GM12878 (cell line): ENCODE measurements around the gene ARID3A. TPM values are rescaled to one million over a fixed set of nuclear protein-coding genes. Genes with fewer than 3 reads are reported as not detected.

ENCODE experiments used
- BCLAF1 ChIP-seq: fragments of 450-650 bp; IDR thresholded peaks from 2 replicates; pipeline ENCODE4 v1.6.1; 2017; ENCODE audit warnings: antibody characterized with exemption, mild to moderate bottlenecking, moderate library complexity
- CBX5 ChIP-seq: sonication (generic); IDR thresholded peaks from 2 replicates; pipeline ENCODE4 v1.6.1; 2016; ENCODE audit warnings: low read depth, moderate library complexity, mild to moderate bottlenecking, inconsistent platforms
- CREM ChIP-seq: IDR thresholded peaks from 2 replicates; pipeline ENCODE4 v1.6.1; 2014; ENCODE audit warnings: antibody characterized with exemption, low read depth
- POU2F2 ChIP-seq: IDR thresholded peaks from 3 replicates; pipeline ENCODE4 v1.6.1; 2011; ENCODE audit warnings: low read depth, mild to moderate bottlenecking, low read length, borderline replicate concordance
- SRF ChIP-seq, 2 experiments: IDR thresholded peaks; 2 replicates each; pipeline ENCODE4 v1.6.1; 2011; ENCODE audit warnings: low read depth in 2 of 2, low read length in 2 of 2, mild to moderate bottlenecking in 1 of 2, moderate library complexity in 1 of 2
- SUPT20H ChIP-seq: IDR thresholded peaks from 2 replicates; pipeline ENCODE4 v1.6.1; 2011; ENCODE audit warnings: low read depth, mild to moderate bottlenecking, low read length, moderate library complexity, borderline replicate concordance; ENCODE audit not compliant: control insufficient read depth
- YY1 ChIP-seq: IDR thresholded peaks from 2 replicates; pipeline ENCODE4 v1.6.1; 2011; ENCODE audit warnings: low read depth, mild to moderate bottlenecking, low read length
- ZBED1 ChIP-seq: IDR thresholded peaks from 2 replicates; pipeline ENCODE4 v1.6.1; 2016; ENCODE audit warnings: borderline replicate concordance
- ZBTB33 ChIP-seq: fragments of 450-650 bp; IDR thresholded peaks from 2 replicates; pipeline ENCODE4 v1.6.1; 2017; ENCODE audit warnings: mild to moderate bottlenecking
- ZNF217 ChIP-seq: fragments of 450-650 bp; IDR thresholded peaks from 2 replicates; pipeline ENCODE4 v1.6.1; 2017; ENCODE audit warnings: antibody characterized with exemption, mild to moderate bottlenecking
- polyA plus RNA-seq, 11 experiments: library from polyadenylated mRNA; depleted of rRNA in 4 of 11; unstranded in 6 of 11; stranded (reverse) in 5 of 11; fragments of >200 nt; fragmentation: Nextera tagmentation in 4 of 11; fragmentation: Illumina TruSeq in 1 of 11; extraction: Ambion mirVana in 4 of 11; extraction: Trizol in 1 of 11; gene quantifications; 1 replicate in 1 of 11; 2 replicates in 10 of 11; pipeline versions ENCODE4 v1.2.1 to v1.2.3, GENCODE V29; 2011 to 2016; ENCODE audit warnings: inconsistent platforms in 2 of 11, missing spikeins in 2 of 11, low read depth in 1 of 11
- total RNA-seq, 4 experiments: library from RNA; depleted of rRNA in 3 of 4; stranded (reverse); fragments of >200 nt in 3 of 4; fragmentation: Illumina TruSeq in 1 of 4; extraction: Trizol in 1 of 4; gene quantifications; 2 replicates each; pipeline versions ENCODE4 v1.2.1 to v1.2.3, GENCODE V29; 2013 to 2021
- TF ChIP-seq, protein P1 (sequence below): fragments of 450-650 bp; formaldehyde crosslinking; IDR thresholded peaks from 2 replicates; pipeline ENCODE4 v1.5.0; 2022; ENCODE audit warnings: mild to moderate bottlenecking, missing genetic modification characterization
- TF ChIP-seq, protein P2 (sequence below): fragments of 450-650 bp; IDR thresholded peaks from 2 replicates; pipeline ENCODE4 v1.6.1; 2017; ENCODE audit warnings: mild to moderate bottlenecking, moderate library complexity

ARID3A gene
- total and polyA plus RNA-seq, 10 of the 15 experiments (the other 5 are each of a cell fraction or from before 2014, with no cell fraction given), result 0.76 to 70.0 (median 16.7) TPM

- TF ChIP-seq SRF (IDR thresholded peaks at IDR 0.05; ENCODE audit: low read depth in 2 of 2, low read length in 2 of 2) (peak in 1 of 2 experiments; percentile 13; a peak in 1 of 4 replicates), ZBTB33 (0 out of 2 replicates have a peak, but pooled peaks have one; percentile 31), CBX5 (no peak; the same call in 1 of the 2 replicates), SUPT20H (no peak), YY1 (peak; percentile 57; the same call in 1 of the 2 replicates), BCLAF1 (no peak), ZBED1 (no peak), CREM (peak; percentile 91), ZNF217 (peak; percentile 87), POU2F2 (no peak; the same call in 2 of the 3 replicates)
- TF ChIP-seq, protein P1, sequence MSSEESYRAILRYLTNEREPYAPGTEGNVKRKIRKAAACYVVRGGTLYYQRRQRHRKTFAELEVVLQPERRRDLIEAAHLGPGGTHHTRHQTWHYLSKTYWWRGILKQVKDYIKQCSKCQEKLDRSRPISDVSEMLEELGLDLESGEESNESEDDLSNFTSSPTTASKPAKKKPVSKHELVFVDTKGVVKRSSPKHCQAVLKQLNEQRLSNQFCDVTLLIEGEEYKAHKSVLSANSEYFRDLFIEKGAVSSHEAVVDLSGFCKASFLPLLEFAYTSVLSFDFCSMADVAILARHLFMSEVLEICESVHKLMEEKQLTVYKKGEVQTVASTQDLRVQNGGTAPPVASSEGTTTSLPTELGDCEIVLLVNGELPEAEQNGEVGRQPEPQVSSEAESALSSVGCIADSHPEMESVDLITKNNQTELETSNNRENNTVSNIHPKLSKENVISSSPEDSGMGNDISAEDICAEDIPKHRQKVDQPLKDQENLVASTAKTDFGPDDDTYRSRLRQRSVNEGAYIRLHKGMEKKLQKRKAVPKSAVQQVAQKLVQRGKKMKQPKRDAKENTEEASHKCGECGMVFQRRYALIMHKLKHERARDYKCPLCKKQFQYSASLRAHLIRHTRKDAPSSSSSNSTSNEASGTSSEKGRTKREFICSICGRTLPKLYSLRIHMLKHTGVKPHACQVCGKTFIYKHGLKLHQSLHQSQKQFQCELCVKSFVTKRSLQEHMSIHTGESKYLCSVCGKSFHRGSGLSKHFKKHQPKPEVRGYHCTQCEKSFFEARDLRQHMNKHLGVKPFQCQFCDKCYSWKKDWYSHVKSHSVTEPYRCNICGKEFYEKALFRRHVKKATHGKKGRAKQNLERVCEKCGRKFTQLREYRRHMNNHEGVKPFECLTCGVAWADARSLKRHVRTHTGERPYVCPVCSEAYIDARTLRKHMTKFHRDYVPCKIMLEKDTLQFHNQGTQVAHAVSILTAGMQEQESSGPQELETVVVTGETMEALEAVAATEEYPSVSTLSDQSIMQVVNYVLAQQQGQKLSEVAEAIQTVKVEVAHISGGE, result no peak
- TF ChIP-seq, protein P2, sequence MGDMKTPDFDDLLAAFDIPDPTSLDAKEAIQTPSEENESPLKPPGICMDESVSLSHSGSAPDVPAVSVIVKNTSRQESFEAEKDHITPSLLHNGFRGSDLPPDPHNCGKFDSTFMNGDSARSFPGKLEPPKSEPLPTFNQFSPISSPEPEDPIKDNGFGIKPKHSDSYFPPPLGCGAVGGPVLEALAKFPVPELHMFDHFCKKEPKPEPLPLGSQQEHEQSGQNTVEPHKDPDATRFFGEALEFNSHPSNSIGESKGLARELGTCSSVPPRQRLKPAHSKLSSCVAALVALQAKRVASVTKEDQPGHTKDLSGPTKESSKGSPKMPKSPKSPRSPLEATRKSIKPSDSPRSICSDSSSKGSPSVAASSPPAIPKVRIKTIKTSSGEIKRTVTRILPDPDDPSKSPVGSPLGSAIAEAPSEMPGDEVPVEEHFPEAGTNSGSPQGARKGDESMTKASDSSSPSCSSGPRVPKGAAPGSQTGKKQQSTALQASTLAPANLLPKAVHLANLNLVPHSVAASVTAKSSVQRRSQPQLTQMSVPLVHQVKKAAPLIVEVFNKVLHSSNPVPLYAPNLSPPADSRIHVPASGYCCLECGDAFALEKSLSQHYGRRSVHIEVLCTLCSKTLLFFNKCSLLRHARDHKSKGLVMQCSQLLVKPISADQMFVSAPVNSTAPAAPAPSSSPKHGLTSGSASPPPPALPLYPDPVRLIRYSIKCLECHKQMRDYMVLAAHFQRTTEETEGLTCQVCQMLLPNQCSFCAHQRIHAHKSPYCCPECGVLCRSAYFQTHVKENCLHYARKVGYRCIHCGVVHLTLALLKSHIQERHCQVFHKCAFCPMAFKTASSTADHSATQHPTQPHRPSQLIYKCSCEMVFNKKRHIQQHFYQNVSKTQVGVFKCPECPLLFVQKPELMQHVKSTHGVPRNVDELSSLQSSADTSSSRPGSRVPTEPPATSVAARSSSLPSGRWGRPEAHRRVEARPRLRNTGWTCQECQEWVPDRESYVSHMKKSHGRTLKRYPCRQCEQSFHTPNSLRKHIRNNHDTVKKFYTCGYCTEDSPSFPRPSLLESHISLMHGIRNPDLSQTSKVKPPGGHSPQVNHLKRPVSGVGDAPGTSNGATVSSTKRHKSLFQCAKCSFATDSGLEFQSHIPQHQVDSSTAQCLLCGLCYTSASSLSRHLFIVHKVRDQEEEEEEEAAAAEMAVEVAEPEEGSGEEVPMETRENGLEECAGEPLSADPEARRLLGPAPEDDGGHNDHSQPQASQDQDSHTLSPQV, result 0 out of 2 replicates have a peak, but pooled peaks have one; percentile 55
These were observed 21.4 kb downstream of the ARID3A start (continued) for GRCh38 chr19:947090-947706.
